Kidney (tissue), 2 donors: ENCODE measurements around the gene SPANXA1. TPM values are rescaled to one million over a fixed set of nuclear protein-coding genes. Genes with fewer than 3 reads are reported as not detected.

Source experiments
- polyA plus RNA-seq: library from polyadenylated mRNA; stranded (reverse); fragments of 350-450 nt; fragmentation: Illumina TruSeq; extraction: RNeasy Lipid Tissue Mini Kit (QIAGEN cat#74804); gene quantifications from one replicate; pipeline ENCODE4 v1.2.3, GENCODE V29; 2014; ENCODE audit warnings: low read depth, low replicate concordance; ENCODE audit not compliant: insufficient read depth
- total RNA-seq: library from RNA; stranded (reverse); fragmentation: NEBNext Ultra II Directional; extraction: Animal tissue kit (Norgen Biotek cat#: 25700); gene quantifications from one replicate; pipeline ENCODE4 v1.2.1, GENCODE V29; 2021
- donor health status: DM: yes; HTN: yes; CAD: no.

SPANXA1 gene
- total and polyA plus RNA-seq, 2 donors from 2014 or later: not detected

Other genes starting within 250 kb of the SPANXA1 start
- not detected for gene SPANXA2, start 5.0 kb upstream of the SPANXA1 start, total RNA-seq
- gene SPANXA2, start 5.0 kb upstream of the SPANXA1 start, polyA plus RNA-seq: not detected
- not detected for gene SPANXD, start 114.0 kb upstream of the SPANXA1 start, total RNA-seq
- not detected for gene SPANXD, start 114.0 kb upstream of the SPANXA1 start, polyA plus RNA-seq